Liver (tissue), 9 donors: ENCODE results near the gene SYT5. TPM values are rescaled to one million over a fixed set of nuclear protein-coding genes. Genes with fewer than 3 reads are reported as not detected.

Experiments used
- DNase-seq: peaks from one replicate; pipeline ENCODE4 v3.0.0-alpha.2; 2017; ENCODE audit warnings: low spot score
- H3K27ac ChIP-seq, 2 donors: one replicate each; pipeline ENCODE4 v1.7.0; 2013; ENCODE audit warnings: inconsistent platforms in 2 of 2, low read length in 2 of 2, control low read depth in 1 of 2, low read depth in 1 of 2, mild to moderate bottlenecking in 1 of 2
- H3K27me3 ChIP-seq, 4 donors: one replicate each; pipeline versions ENCODE4 v1.6.1 to v1.7.0; 2013; ENCODE audit warnings: low read length in 3 of 4, inconsistent platforms in 1 of 4, mild to moderate bottlenecking in 1 of 4, moderate library complexity in 1 of 4; ENCODE audit not compliant: control insufficient read depth in 4 of 4, insufficient read depth in 4 of 4
- H3K36me3 ChIP-seq, 4 donors: one replicate each; pipeline versions ENCODE4 v1.6.1 to v1.7.0; 2013; ENCODE audit warnings: low read length in 3 of 4, mild to moderate bottlenecking in 3 of 4, low read depth in 1 of 4, moderate library complexity in 1 of 4; ENCODE audit not compliant: control insufficient read depth in 4 of 4, insufficient read depth in 3 of 4
- H3K4me1 ChIP-seq, 4 donors: one replicate each; pipeline versions ENCODE4 v1.6.1 to v1.7.0; 2013; ENCODE audit warnings: low read length in 3 of 4, mild to moderate bottlenecking in 3 of 4, moderate library complexity in 1 of 4; ENCODE audit not compliant: control insufficient read depth in 4 of 4, insufficient read depth in 4 of 4
- H3K4me3 ChIP-seq, 3 donors: one replicate each; pipeline versions ENCODE4 v1.6.1 to v1.7.0; 2013; ENCODE audit warnings: low read length in 3 of 3, control low read depth in 1 of 3, low read depth in 1 of 3, mild to moderate bottlenecking in 1 of 3
- H3K9ac ChIP-seq, 2 donors: one replicate each; pipeline ENCODE4 v1.7.0; 2013; ENCODE audit warnings: low read length in 2 of 2, mild to moderate bottlenecking in 2 of 2, moderate library complexity in 2 of 2, control low read depth in 1 of 2, low read depth in 1 of 2
- H3K9me3 ChIP-seq, 4 donors: one replicate each; pipeline versions ENCODE4 v1.6.1 to v1.7.0; 2013; ENCODE audit warnings: low read length in 3 of 4; ENCODE audit not compliant: control insufficient read depth in 4 of 4
- ATF3 ChIP-seq: IDR thresholded peaks from 2 replicates; pipeline ENCODE4 v1.6.1; 2016; ENCODE audit warnings: antibody characterized with exemption
- EGR1 ChIP-seq, 2 donors: IDR thresholded peaks; 2 replicates each; pipeline ENCODE4 v1.6.1; 2016 to 2018; ENCODE audit warnings: antibody characterized with exemption in 2 of 2, low read depth in 2 of 2
- FOXA1 ChIP-seq: IDR thresholded peaks from 2 replicates; pipeline ENCODE4 v1.6.1; 2016; ENCODE audit warnings: antibody characterized with exemption
- FOXA2 ChIP-seq: IDR thresholded peaks from 2 replicates; pipeline ENCODE4 v1.6.1; 2016; ENCODE audit warnings: antibody characterized with exemption
- GABPA ChIP-seq, 2 donors: IDR thresholded peaks in 1 of 2; conservative IDR thresholded peaks in 1 of 2; 2 replicates each; pipeline ENCODE4 v1.6.1; 2016; ENCODE audit warnings: antibody characterized with exemption in 2 of 2, mild to moderate bottlenecking in 1 of 2, moderate library complexity in 1 of 2
- HNF4A ChIP-seq, 2 donors: conservative IDR thresholded peaks; 2 replicates each; pipeline ENCODE4 v1.6.1; 2016; ENCODE audit warnings: antibody characterized with exemption in 2 of 2, mild to moderate bottlenecking in 2 of 2
- HNF4G ChIP-seq: IDR thresholded peaks from 2 replicates; pipeline ENCODE4 v1.6.1; 2016; ENCODE audit warnings: antibody characterized with exemption
- JUND ChIP-seq, 2 donors: IDR thresholded peaks; 2 replicates each; pipeline ENCODE4 v1.6.1; 2016; ENCODE audit warnings: antibody characterized with exemption in 2 of 2
- MAX ChIP-seq: IDR thresholded peaks from 2 replicates; pipeline ENCODE4 v1.6.1; 2016; ENCODE audit warnings: antibody characterized with exemption
- NR2F2 ChIP-seq: IDR thresholded peaks from 2 replicates; pipeline ENCODE4 v1.6.1; 2016; ENCODE audit warnings: antibody characterized with exemption
- RAD21 ChIP-seq, 2 donors: IDR thresholded peaks; 2 replicates each; pipeline ENCODE4 v1.6.1; 2016; ENCODE audit warnings: antibody characterized with exemption in 2 of 2, mild to moderate bottlenecking in 2 of 2
- RXRA ChIP-seq, 2 donors: IDR thresholded peaks; 2 replicates each; pipeline ENCODE4 v1.6.1; 2017 to 2018; ENCODE audit warnings: antibody characterized with exemption in 2 of 2, mild to moderate bottlenecking in 1 of 2
- SP1 ChIP-seq: IDR thresholded peaks from 2 replicates; pipeline ENCODE4 v1.6.1; 2018; ENCODE audit warnings: antibody characterized with exemption, mild to moderate bottlenecking
- TAF1 ChIP-seq: conservative IDR thresholded peaks from 2 replicates; pipeline ENCODE4 v1.6.1; 2016; ENCODE audit warnings: antibody characterized with exemption, mild to moderate bottlenecking
- YY1 ChIP-seq: IDR thresholded peaks from 2 replicates; pipeline ENCODE4 v1.6.1; 2016; ENCODE audit warnings: antibody characterized with exemption, mild to moderate bottlenecking
- ZBTB33 ChIP-seq: IDR thresholded peaks from 2 replicates; pipeline ENCODE4 v1.6.1; 2016; ENCODE audit warnings: antibody characterized with exemption
- WGBS: extraction: QIAGEN DNeasy Blood & Tissue Kit; methylation state at CpG from one replicate; pipeline ENCODE4 v1.1.7; 2013; 5-methylcytosine and 5-hydroxymethylcytosine counted together
- polyA plus RNA-seq, 2 donors: library from polyadenylated mRNA; stranded (reverse) in 1 of 2; unstranded in 1 of 2; fragments of 200-250 nt in 1 of 2; fragments of >200 nt in 1 of 2; fragmentation: Nextera tagmentation in 1 of 2; extraction: Ambion mirVana in 1 of 2; gene quantifications; one replicate each; pipeline versions ENCODE4 v1.2.1 to v1.2.3, GENCODE V29; 2013 to 2015
- total RNA-seq, 2 donors: library from RNA; depleted of rRNA; stranded (reverse); fragments of >200 nt; gene quantifications; one replicate each; pipeline ENCODE4 v1.2.3, GENCODE V29; 2014
- TF ChIP-seq, protein P1 (sequence below): fragments of 150-350 bp; IDR thresholded peaks from 2 replicates; pipeline ENCODE4 v1.5.1; 2017; ENCODE audit warnings: improper control_type of control experiment, low read depth, low read length; ENCODE audit not compliant: missing input control
- TF ChIP-seq, protein P2 (sequence below): IDR thresholded peaks from 2 replicates; pipeline ENCODE4 v1.6.1; 2016; ENCODE audit warnings: antibody characterized with exemption, mild to moderate bottlenecking
- donor health status: healthy.
- donor health status: healthy.
- donor health status: healthy.
- donor health status: healthy.
- donor health status: healthy.

SYT5 gene
- total and polyA plus RNA-seq, 4 donors: under 0.01 TPM; not detected in 3

DNA sequence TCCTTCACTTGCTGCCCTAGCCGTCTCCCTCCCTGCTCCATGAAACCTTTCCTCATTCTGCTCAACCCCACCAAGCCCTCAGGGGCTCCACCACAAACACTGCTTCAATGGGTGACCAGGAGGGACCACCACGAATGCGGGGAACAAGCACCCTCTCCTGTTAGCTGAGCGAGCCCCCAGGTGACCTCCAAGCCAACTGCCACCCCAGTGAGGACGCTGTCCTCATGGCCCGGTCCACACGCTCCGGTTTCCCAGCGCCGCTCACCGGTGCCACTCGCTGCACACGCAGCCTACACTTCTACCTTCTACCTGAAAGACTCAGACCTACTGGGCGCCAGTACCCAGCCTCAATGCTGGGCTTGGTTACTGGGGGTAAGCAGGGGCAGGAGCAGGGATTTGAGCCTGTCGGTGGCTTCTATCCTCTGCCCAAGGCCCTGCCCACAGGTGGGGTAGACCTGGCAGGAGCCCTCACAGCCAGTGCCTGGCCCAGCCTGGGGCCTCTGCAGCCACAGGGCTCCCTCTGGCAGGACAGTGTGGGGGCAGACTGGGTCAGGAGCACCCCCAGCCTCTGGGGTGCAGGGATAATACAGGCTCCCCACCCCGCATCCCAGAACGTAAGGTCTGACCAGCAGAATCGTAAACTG, 49.2 kb upstream of the SYT5 start:
- Histone ChIP-seq H3K9me3 (no peaks in the 10 kb centered on the region), H3K27me3 (no peaks in the 10 kb centered on the region), H3K36me3 (peaks cover 8 to 32% (median 12%) of the 10 kb centered on the region in 4 donors), H3K4me1 (peaks cover 5 to 29% (median 23%) of the 10 kb centered on the region in 4 donors), H3K27ac (peak overlapping the region; percentile 20 to 81), H3K9ac (no peak overlapping the region), H3K4me3 (no peak overlapping the region)
- 83% methylated on average over 18 of the region's 18 CpGs for WGBS
- DNase-seq: no peak
- TF ChIP-seq RAD21 (IDR thresholded peaks at IDR 0.05) (no peak), YY1 (no peak)

- TF ChIP-seq MAX (no peak), ZBTB33 (no peak), FOXA2 (peak; percentile 29), JUND (IDR thresholded peaks at IDR 0.05) (peak in 1 of 2 donors; percentile 24), HNF4A (conservative IDR thresholded peaks at IDR 0.05) (peak; percentile 83 to 87), SP1 (peak; percentile 81), TAF1 (no peak), RXRA (IDR thresholded peaks at IDR 0.05) (peak; percentile 78 to 80), HNF4G (peak; percentile 62), NR2F2 (no peak), EGR1 (IDR thresholded peaks at IDR 0.05; ENCODE audit: low read depth in 2 of 2) (peak in 1 of 2 donors; percentile 53), YY1 (peak; percentile 84), GABPA (IDR thresholded peaks at IDR 0.05 in 1 of 2, conservative IDR thresholded peaks at IDR 0.05 in 1 of 2) (peak in 1 of 2 donors; percentile 49), RAD21 (IDR thresholded peaks at IDR 0.05) (peak; percentile 44 to 52), ATF3 (no peak), FOXA1 (no peak)
- TF ChIP-seq, protein P1, sequence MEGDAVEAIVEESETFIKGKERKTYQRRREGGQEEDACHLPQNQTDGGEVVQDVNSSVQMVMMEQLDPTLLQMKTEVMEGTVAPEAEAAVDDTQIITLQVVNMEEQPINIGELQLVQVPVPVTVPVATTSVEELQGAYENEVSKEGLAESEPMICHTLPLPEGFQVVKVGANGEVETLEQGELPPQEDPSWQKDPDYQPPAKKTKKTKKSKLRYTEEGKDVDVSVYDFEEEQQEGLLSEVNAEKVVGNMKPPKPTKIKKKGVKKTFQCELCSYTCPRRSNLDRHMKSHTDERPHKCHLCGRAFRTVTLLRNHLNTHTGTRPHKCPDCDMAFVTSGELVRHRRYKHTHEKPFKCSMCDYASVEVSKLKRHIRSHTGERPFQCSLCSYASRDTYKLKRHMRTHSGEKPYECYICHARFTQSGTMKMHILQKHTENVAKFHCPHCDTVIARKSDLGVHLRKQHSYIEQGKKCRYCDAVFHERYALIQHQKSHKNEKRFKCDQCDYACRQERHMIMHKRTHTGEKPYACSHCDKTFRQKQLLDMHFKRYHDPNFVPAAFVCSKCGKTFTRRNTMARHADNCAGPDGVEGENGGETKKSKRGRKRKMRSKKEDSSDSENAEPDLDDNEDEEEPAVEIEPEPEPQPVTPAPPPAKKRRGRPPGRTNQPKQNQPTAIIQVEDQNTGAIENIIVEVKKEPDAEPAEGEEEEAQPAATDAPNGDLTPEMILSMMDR: no peak
- TF ChIP-seq, protein P2, sequence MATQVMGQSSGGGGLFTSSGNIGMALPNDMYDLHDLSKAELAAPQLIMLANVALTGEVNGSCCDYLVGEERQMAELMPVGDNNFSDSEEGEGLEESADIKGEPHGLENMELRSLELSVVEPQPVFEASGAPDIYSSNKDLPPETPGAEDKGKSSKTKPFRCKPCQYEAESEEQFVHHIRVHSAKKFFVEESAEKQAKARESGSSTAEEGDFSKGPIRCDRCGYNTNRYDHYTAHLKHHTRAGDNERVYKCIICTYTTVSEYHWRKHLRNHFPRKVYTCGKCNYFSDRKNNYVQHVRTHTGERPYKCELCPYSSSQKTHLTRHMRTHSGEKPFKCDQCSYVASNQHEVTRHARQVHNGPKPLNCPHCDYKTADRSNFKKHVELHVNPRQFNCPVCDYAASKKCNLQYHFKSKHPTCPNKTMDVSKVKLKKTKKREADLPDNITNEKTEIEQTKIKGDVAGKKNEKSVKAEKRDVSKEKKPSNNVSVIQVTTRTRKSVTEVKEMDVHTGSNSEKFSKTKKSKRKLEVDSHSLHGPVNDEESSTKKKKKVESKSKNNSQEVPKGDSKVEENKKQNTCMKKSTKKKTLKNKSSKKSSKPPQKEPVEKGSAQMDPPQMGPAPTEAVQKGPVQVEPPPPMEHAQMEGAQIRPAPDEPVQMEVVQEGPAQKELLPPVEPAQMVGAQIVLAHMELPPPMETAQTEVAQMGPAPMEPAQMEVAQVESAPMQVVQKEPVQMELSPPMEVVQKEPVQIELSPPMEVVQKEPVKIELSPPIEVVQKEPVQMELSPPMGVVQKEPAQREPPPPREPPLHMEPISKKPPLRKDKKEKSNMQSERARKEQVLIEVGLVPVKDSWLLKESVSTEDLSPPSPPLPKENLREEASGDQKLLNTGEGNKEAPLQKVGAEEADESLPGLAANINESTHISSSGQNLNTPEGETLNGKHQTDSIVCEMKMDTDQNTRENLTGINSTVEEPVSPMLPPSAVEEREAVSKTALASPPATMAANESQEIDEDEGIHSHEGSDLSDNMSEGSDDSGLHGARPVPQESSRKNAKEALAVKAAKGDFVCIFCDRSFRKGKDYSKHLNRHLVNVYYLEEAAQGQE: peak; percentile 89
- peak; percentile 89 for DNase-seq
- 28% methylated on average over 12 of the region's 12 CpGs for WGBS
- Histone ChIP-seq H3K4me1 (peaks cover 5 to 29% (median 23%) of the 10 kb centered on the region in 4 donors), H3K27me3 (no peaks in the 10 kb centered on the region), H3K9ac (peak within 1 kb of the TSS; percentile 9 to 62), H3K9me3 (no peaks in the 10 kb centered on the region), H3K4me3 (peak within 1 kb of the TSS; percentile 26 to 42 (median 29)), H3K27ac (peak within 1 kb of the TSS; percentile 52 to 81), H3K36me3 (peaks cover 8 to 28% (median 12%) of the 10 kb centered on the region in 4 donors)
Observed at GRCh38 chr19:55228403-55229031, 48.4 kb upstream of the SYT5 start, which contains the start of gene TMEM86B. Gene TMEM86B (minus strand): TSS chr19:55228763. CDS start chr19:55228741, 22 bp downstream.
